Activated CD4-positive, alpha-beta T cell treated with anti-CD3 and anti-CD28 coated beads, Interleukin-2, amount 50 U/mL, for 16 hours (primary cell): ENCODE results near the gene TMEM43.

Experiments
- DNase-seq: peaks from one replicate; pipeline ENCODE4 v3.0.0-alpha.2; 2020

TMEM43 gene

GRCh38 chr3:14138878-14139655 is 14.2 kb downstream of the TMEM43 start:
- no peak for DNase-seq

GRCh38 chr3:14139771-14140170 is 14.9 kb downstream of the TMEM43 start:
- no peak for DNase-seq

GRCh38 chr3:14140668-14141067 is 15.8 kb downstream of the TMEM43 start:
- no peak for DNase-seq

GRCh38 chr3:14141144-14141543 is 16.3 kb downstream of the TMEM43 start:
- peak; percentile 10 for DNase-seq

GRCh38 chr3:14141602-14142341 is 16.9 kb downstream of the TMEM43 start:
- DNase-seq, result no peak

- no peak for DNase-seq
These were observed 17.9 kb downstream of the TMEM43 start for GRCh38 chr3:14142567-14143270.

GRCh38 chr3:14143271-14144225 is 18.7 kb downstream of the TMEM43 start:
- DNase-seq, result peak; percentile 31

- peak; percentile 93 for DNase-seq
These were observed 19.7 kb downstream of the TMEM43 start for GRCh38 chr3:14144423-14145075.

- DNase-seq, result no peak
These were observed 20.4 kb downstream of the TMEM43 start for GRCh38 chr3:14145236-14145635.

- no peak for DNase-seq
These were observed 21.0 kb downstream of the TMEM43 start for GRCh38 chr3:14145670-14146380.

- no peak for DNase-seq
These were observed 21.7 kb downstream of the TMEM43 start for GRCh38 chr3:14146381-14147065.

- no peak for DNase-seq
These were observed 22.2 kb downstream of the TMEM43 start for GRCh38 chr3:14147066-14147435.

GRCh38 chr3:14147617-14148016 is 22.8 kb downstream of the TMEM43 start:
- DNase-seq, result no peak

GRCh38 chr3:14148041-14148985 is 23.5 kb downstream of the TMEM43 start:
- DNase-seq, result no peak

- DNase-seq, result no peak
These were observed 25.2 kb downstream of the TMEM43 start for GRCh38 chr3:14150078-14150477.

GRCh38 chr3:14150491-14151230 is 25.8 kb downstream of the TMEM43 start:
- no peak for DNase-seq

GRCh38 chr3:14151471-14152083 is 26.7 kb downstream of the TMEM43 start:
- no peak for DNase-seq

- no peak for DNase-seq
These were observed 27.5 kb downstream of the TMEM43 start for GRCh38 chr3:14152233-14152962.
